Nephron (organoid): ENCODE measurements around the gene ADM5.

ENCODE experiments used
- H3K27ac Mint-ChIP-seq, 3 experiments: 2 replicates each; pipeline ENCODE4 v1.8.0; 2020; ENCODE audit warnings: mixed read lengths in 3 of 3, mild to moderate bottlenecking in 2 of 3, moderate library complexity in 1 of 3
- H3K27me3 Mint-ChIP-seq: 2 replicates; pipeline ENCODE4 v1.8.0; 2021; ENCODE audit warnings: low read depth, mild to moderate bottlenecking, moderate library complexity, mixed read lengths
- H3K36me3 Mint-ChIP-seq: 2 replicates; pipeline ENCODE4 v1.8.0; 2020; ENCODE audit warnings: low read depth, mixed read lengths
- H3K4me1 Mint-ChIP-seq: 2 replicates; pipeline ENCODE4 v1.8.0; 2020; ENCODE audit warnings: mixed read lengths
- H3K4me3 Mint-ChIP-seq, 3 experiments: 2 replicates each; pipeline ENCODE4 v1.8.0; 2020; ENCODE audit warnings: mild to moderate bottlenecking in 3 of 3, mixed read lengths in 3 of 3, moderate library complexity in 2 of 3
- H3K9me3 Mint-ChIP-seq: 2 replicates; pipeline ENCODE4 v1.8.0; 2020; ENCODE audit warnings: mixed read lengths
- TF ChIP-seq, protein P1 (sequence below), 3 experiments: fragments of 200-600 bp; sonication (generic); IDR thresholded peaks; one replicate each; pipeline ENCODE4 v1.5.0; 2021; ENCODE audit warnings: antibody characterized with exemption in 3 of 3; ENCODE audit not compliant: unreplicated experiment in 3 of 3

ADM5 gene, protein sequence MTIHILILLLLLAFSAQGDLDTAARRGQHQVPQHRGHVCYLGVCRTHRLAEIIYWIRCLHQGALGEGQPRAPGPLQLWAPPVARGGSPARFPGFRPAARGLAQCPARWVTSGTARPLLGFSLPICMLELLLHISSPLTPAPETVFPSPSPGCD

DNA sequence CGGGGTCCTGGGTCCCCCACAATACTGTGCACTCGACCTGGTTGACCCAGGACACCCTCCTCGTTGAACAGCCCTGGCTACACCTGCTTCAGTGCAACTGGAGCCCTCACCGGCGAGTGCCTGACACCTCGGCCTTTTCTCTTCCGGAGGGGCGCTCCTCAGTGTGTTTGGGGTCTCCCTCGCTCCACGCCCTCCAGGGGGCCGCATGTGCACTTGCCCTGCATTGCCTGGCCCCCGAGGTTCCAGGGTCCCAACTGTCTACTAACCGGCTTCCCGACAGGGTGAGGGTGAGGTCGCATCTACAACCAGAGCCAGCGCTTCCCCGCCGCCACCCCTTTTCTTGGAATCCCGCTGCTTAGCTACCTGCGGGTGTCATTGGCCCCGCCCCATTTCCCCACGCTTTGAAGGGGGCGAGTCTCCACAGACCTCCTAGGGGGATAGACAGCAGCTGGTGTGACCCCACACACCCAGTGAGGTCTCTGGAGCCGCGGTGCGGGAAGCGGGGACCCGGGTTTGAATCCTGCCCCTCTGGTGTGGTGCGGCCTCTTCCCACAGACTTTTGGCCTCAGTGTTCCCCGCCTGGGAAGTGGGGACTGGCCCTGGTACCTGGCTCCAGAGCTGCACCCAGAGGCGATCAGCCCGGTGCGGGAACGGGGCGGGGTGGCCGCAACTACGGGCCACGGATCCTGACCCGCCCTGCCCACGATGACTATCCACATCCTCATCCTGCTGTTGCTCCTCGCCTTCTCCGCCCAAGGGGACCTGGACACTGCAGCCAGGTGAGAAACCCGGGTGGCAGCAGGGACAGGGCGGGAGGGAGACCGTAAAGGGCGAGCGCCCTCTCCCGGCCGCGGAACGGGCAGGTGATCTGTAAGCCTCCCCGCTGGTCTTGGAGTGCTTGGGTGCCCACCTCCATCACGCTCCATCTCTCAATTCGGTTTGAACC, at the start of gene ADM5:
Gene ADM5 (plus strand): TSS at position 462 of the 946 bp plus-strand sequence. CDS start 244 bp downstream, at position 706.
- H3K27me3 Mint-ChIP-seq, result no peaks in the 10 kb centered on the region
- peak within 1 kb of the TSS; percentile 82 to 91 (median 89) for H3K27ac Mint-ChIP-seq
- H3K4me3 Mint-ChIP-seq, result peak within 1 kb of the TSS; percentile 83 to 87 (median 85)
- peaks cover 23% of the 10 kb centered on the region for H3K36me3 Mint-ChIP-seq
- TF ChIP-seq, protein P1, sequence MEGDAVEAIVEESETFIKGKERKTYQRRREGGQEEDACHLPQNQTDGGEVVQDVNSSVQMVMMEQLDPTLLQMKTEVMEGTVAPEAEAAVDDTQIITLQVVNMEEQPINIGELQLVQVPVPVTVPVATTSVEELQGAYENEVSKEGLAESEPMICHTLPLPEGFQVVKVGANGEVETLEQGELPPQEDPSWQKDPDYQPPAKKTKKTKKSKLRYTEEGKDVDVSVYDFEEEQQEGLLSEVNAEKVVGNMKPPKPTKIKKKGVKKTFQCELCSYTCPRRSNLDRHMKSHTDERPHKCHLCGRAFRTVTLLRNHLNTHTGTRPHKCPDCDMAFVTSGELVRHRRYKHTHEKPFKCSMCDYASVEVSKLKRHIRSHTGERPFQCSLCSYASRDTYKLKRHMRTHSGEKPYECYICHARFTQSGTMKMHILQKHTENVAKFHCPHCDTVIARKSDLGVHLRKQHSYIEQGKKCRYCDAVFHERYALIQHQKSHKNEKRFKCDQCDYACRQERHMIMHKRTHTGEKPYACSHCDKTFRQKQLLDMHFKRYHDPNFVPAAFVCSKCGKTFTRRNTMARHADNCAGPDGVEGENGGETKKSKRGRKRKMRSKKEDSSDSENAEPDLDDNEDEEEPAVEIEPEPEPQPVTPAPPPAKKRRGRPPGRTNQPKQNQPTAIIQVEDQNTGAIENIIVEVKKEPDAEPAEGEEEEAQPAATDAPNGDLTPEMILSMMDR (IDR thresholded peaks at IDR 0.05; ENCODE audit: unreplicated experiment in 3 of 3), result peak; percentile 45 to 59 (median 46)
- H3K4me1 Mint-ChIP-seq, result peaks cover 41% of the 10 kb centered on the region
- no peaks in the 10 kb centered on the region for H3K9me3 Mint-ChIP-seq

DNA sequence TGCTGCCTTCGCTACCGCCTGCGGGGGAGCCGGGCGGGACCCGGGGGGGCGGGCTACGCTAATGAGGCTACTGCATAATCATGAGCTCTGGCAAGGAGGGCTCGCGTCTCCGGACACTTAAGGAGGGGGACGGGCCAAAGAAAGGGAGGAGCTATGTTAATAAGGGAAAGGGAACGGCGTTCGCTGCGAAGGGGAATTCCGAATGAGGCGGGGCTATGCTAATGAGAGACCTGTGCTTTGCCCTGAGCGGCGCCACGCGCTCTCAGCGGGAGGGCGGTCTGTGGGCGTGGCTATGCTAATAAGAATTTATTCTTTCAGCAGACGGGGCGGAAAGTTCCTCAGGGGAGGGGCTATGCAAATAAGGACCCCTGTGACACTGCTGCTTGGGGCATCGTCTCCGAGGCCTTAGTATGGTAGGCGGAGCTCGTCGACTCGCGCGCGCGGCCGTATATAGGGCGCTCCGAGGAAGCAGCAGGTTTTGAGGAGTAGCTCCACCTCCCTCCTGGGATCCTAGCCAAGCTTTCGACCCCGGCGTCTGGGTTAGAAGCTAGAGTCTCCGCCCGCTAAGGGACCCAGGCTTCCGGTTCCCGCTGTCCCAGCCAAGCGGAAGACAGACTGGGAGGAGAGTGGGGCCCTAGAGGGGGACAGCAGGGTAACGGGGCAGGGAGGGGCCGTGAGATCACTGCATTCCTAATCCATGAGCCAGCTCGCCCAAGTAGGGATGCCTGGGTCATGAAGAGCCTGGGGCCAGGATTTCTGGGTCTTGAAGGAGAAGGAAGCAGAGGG, 49.1 kb upstream of the ADM5 start, which contains the start of gene RRAS:
Gene RRAS (minus strand): TSS at position 31 of the 786 bp plus-strand sequence. CDS start 45 bp downstream, outside the sequence.
- Mint-ChIP-seq H3K9me3 (no peaks in the 10 kb centered on the region), H3K27me3 (peaks cover 10% of the 10 kb centered on the region), H3K4me3 (peak within 1 kb of the TSS; percentile 92 to 97 (median 94)), H3K36me3 (peaks cover 9% of the 10 kb centered on the region), H3K27ac (peak within 1 kb of the TSS; percentile 100), H3K4me1 (peaks cover 64% of the 10 kb centered on the region)
- TF ChIP-seq, protein P1 (IDR thresholded peaks at IDR 0.05; ENCODE audit: unreplicated experiment in 3 of 3), result no peak

DNA sequence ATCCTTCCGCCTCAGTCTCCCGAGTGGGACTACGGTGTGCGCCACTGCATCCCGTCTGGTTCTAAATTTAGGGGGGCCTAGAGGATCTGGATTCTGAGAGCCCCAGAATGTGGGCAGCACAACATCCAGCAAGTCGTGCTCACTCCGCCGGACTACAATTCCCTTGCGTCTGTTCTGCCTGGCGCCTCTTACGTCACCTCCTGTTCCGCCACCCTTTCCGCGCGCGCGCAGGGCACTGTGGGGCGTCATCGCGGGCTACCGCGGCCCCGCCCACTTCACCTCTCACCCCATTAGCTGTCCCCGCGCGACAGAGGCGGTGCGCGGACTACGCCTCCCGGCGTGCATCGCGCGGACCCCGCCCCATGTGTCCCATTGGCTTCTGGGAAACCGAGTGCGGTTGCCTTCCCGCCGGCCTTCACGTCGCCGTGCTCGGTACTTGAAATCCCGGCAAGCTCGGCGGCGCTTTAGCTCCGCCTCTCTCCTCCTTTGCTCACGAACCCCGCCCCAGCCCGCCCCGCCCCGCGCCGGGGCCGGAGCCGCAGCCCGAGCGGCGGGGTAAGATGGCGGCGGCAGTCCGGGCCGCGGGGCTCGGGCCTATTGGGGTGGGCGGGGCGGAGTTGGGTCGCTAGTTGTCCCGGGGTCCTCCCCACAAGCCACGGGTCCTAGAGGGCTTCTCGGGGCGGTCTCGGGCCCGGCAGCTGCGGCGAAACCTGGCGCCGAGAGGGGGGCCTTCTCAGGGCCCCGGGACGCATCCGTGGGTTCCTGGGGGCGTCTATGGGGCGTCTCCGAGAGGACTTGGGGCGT, 47.5 kb upstream of the ADM5 start, which contains the start of gene SCAF1:
Gene SCAF1 (plus strand): TSS at position 522 of the 804 bp plus-strand sequence. CDS start 2,818 bp downstream, outside the sequence.
- Mint-ChIP-seq H3K27ac (peak within 1 kb of the TSS; percentile 100), H3K9me3 (no peaks in the 10 kb centered on the region), H3K4me3 (peak within 1 kb of the TSS; percentile 92 to 97 (median 94)), H3K27me3 (peaks cover 5% of the 10 kb centered on the region), H3K36me3 (peaks cover 18% of the 10 kb centered on the region), H3K4me1 (peaks cover 57% of the 10 kb centered on the region)
- TF ChIP-seq, protein P1 (IDR thresholded peaks at IDR 0.05; ENCODE audit: unreplicated experiment in 3 of 3), result no peak

DNA sequence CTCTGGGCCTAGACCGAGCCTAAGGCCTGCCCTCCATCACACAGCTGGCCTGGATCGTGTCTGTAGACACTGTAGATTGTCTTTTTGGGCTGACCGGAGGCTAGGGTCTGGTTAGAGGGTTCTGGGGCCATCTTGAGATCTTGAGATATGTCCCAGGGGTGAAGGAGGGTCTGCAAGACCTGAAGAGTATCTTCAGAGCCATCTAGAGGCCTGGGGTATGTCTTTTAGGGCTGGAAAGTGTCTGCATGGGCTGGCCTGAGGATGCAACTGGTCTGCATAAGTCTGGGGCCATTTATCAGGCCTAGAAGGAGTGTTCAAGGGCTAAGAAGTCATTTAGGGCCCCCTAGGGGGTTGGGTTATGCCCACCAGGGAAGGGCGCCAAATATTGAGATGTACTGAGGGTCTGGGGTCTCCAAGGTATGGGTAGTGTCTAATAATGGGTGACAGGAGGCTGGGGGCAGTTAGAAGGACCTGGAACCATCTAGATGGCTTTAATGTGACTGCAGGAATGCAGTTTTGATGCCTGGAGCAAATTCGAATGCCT, 46.8 kb upstream of the ADM5 start:
- Mint-ChIP-seq H3K4me3 (peak overlapping the region; percentile 92 to 97 (median 94)), H3K36me3 (peaks cover 19% of the 10 kb centered on the region), H3K27me3 (peaks cover 3% of the 10 kb centered on the region), H3K9me3 (no peaks in the 10 kb centered on the region), H3K4me1 (peaks cover 58% of the 10 kb centered on the region), H3K27ac (peak overlapping the region; percentile 99 to 100 (median 100))
- TF ChIP-seq, protein P1 (IDR thresholded peaks at IDR 0.05; ENCODE audit: unreplicated experiment in 3 of 3), result no peak

DNA sequence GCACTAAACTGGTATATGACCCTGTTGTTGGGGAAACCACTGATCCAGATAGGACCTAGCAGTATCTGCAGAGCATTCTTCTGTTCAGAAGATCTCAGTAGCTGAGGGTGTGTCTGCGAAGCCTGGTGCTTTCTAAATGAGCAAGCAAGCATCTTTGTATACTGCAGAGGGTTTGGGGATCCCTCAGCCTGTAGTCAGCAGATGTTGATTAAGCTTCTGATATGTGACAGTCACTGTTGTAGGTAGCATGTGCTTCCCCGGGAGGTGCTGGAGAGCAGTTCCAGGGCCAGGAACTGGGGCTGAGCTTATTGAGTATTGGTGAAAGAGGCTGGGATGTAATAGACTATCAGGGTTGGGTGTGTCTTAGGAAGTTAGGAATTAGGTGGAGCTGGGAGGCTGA, 45.9 kb upstream of the ADM5 start:
- TF ChIP-seq, protein P1 (IDR thresholded peaks at IDR 0.05; ENCODE audit: unreplicated experiment in 3 of 3), result no peak
- no peaks in the 10 kb centered on the region for H3K9me3 Mint-ChIP-seq
- peak overlapping the region; percentile 2 to 100 (median 99) for H3K27ac Mint-ChIP-seq
- no peaks in the 10 kb centered on the region for H3K27me3 Mint-ChIP-seq
- peak overlapping the region; percentile 92 to 97 (median 94) for H3K4me3 Mint-ChIP-seq
- peaks cover 19% of the 10 kb centered on the region for H3K36me3 Mint-ChIP-seq
- H3K4me1 Mint-ChIP-seq, result peaks cover 50% of the 10 kb centered on the region
